ENCODE results near the gene TGFB2. TPM values are rescaled to one million over a fixed set of nuclear protein-coding genes. Genes with fewer than 3 reads are reported as not detected.

Gene TGFB2
- total RNA-seq, 1 experiment from 2014 or later = 37.6 TPM

DNA sequence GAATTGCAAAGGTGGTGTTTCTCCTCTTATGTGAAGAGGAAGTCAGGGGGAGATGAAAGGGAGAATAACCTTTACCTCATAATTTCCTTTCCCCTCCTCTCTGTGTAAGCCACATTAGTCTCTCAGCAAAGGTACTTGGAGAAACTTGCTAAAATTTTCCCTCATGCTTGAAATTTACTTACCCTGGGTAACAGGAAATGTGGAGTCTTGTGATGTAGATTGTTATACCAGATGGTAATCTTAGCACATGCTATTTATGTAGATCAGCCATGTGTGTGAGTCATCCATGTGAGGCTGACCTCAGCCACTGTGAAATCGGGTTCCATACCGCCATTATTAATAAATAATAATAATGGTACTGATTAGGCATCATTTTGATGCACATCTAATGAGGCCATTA lies 128.4 kb downstream of the TGFB2 start:
- no peak overlapping the region for H3K27ac Mint-ChIP-seq (ENCODE audit: unreplicated experiment)
- no peak for TF ChIP-seq CTCF (IDR thresholded peaks at IDR 0.05; ENCODE audit: unreplicated experiment)
- H3K4me3 Mint-ChIP-seq (ENCODE audit: low read depth, unreplicated experiment) = no peak overlapping the region
- no peaks in the 10 kb centered on the region for H3K36me3 Mint-ChIP-seq (ENCODE audit: insufficient read depth, unreplicated experiment)
- H3K27me3 Mint-ChIP-seq (ENCODE audit: unreplicated experiment) = no peaks in the 10 kb centered on the region
- peaks cover 35% of the 10 kb centered on the region for H3K4me1 Mint-ChIP-seq (ENCODE audit: low read depth, unreplicated experiment)
- CTCF ChIA-PET = no interaction called here
- no peak for DNase-seq
- intact Hi-C loops (cut with micrococcal nuclease; ENCODE audit: unreplicated experiment) = no loop called here
- peaks cover 5% of the 10 kb centered on the region for H3K9me3 Mint-ChIP-seq (ENCODE audit: low read depth, unreplicated experiment)
- no TSS peak for BruUV-seq (replicated peaks)

DNA sequence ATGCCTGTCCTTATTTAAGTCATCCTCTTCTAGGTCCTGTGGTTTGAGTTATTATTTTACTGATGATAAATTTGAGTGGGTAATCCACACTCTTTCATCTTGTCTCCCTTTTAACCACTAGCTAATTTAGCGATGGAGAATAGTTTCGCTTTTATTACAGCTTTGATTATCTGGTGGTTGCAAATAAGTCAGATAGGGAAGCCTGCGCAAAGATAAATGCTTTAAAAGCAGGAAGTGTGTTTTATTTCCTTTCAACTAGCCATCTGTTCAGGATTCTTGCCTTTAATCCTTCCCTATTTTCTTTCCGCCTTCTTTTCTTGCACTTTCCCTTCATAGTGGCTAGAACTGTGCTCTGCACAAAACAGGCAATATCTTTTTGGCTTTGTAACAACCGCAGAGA lies 129.0 kb downstream of the TGFB2 start:
- Mint-ChIP-seq H3K36me3 (ENCODE audit: insufficient read depth, unreplicated experiment) (no peaks in the 10 kb centered on the region), H3K27ac (ENCODE audit: unreplicated experiment) (peak overlapping the region; percentile 84), H3K9me3 (ENCODE audit: low read depth, unreplicated experiment) (peaks cover 5% of the 10 kb centered on the region), H3K4me1 (ENCODE audit: low read depth, unreplicated experiment) (peaks cover 41% of the 10 kb centered on the region), H3K27me3 (ENCODE audit: unreplicated experiment) (no peaks in the 10 kb centered on the region), H3K4me3 (ENCODE audit: low read depth, unreplicated experiment) (no peak overlapping the region)
- CTCF ChIA-PET = no interaction called here
- intact Hi-C loops (cut with micrococcal nuclease; ENCODE audit: unreplicated experiment) = no loop called here
- no peak for DNase-seq
- TF ChIP-seq CTCF (IDR thresholded peaks at IDR 0.05; ENCODE audit: unreplicated experiment) = no peak
- BruUV-seq (replicated peaks) = no TSS peak

DNA sequence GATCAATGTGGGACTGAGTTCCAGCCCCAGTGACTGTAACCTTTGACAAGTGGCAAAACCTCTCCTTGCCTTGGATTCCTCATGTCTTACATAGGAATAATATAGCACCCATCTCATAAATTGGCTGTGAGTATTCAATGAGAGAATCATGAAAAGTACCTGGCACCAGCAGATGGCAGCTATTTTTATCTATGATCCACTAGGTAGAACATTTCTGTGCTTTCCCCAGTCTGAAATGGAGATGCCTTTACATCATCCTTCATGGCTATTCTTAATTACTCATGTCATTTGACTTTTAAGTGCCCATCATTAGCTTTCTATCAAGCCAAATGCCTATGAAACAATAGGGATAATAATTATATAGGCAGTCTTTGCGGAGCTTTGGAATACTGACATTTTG lies 130.1 kb downstream of the TGFB2 start:
- BruUV-seq (replicated peaks) = no TSS peak
- intact Hi-C loops (cut with micrococcal nuclease; ENCODE audit: unreplicated experiment) = no loop called here
- CTCF ChIA-PET = no interaction called here
- no peak for DNase-seq
- H3K36me3 Mint-ChIP-seq (ENCODE audit: insufficient read depth, unreplicated experiment) = peaks cover 1% of the 10 kb centered on the region
- TF ChIP-seq CTCF (IDR thresholded peaks at IDR 0.05; ENCODE audit: unreplicated experiment) = no peak
- H3K4me1 Mint-ChIP-seq (ENCODE audit: low read depth, unreplicated experiment) = peaks cover 53% of the 10 kb centered on the region
- H3K27me3 Mint-ChIP-seq (ENCODE audit: unreplicated experiment) = no peaks in the 10 kb centered on the region
- no peak overlapping the region for H3K4me3 Mint-ChIP-seq (ENCODE audit: low read depth, unreplicated experiment)
- H3K9me3 Mint-ChIP-seq (ENCODE audit: low read depth, unreplicated experiment) = peaks cover 5% of the 10 kb centered on the region
- peak overlapping the region; percentile 13 for H3K27ac Mint-ChIP-seq (ENCODE audit: unreplicated experiment)

DNA sequence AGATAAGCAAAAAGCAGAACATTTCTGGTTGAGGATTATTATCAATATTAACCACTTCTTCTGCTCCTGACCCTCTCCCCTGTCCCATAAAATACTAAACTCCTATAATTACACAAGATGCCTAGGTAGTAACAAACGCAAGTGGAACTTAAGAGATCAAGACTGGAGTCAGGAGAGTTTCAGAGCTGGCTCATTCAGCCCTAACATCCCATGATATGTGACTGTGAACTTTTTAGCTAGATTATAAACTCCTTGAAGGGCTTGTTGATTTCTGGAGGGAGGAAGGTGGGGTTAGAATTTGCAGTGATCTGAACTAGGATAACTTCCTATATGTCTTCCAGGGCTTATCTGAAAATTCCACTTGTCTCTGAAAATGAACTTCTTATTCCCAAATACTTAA lies 130.6 kb downstream of the TGFB2 start:
- peaks cover 6% of the 10 kb centered on the region for H3K36me3 Mint-ChIP-seq (ENCODE audit: insufficient read depth, unreplicated experiment)
- peak overlapping the region; percentile 13 for H3K27ac Mint-ChIP-seq (ENCODE audit: unreplicated experiment)
- CTCF ChIA-PET = no interaction called here
- no peaks in the 10 kb centered on the region for H3K27me3 Mint-ChIP-seq (ENCODE audit: unreplicated experiment)
- H3K4me1 Mint-ChIP-seq (ENCODE audit: low read depth, unreplicated experiment) = peaks cover 57% of the 10 kb centered on the region
- intact Hi-C loops (cut with micrococcal nuclease; ENCODE audit: unreplicated experiment) = no loop called here
- DNase-seq = no peak
- no TSS peak for BruUV-seq (replicated peaks)
- H3K9me3 Mint-ChIP-seq (ENCODE audit: low read depth, unreplicated experiment) = peaks cover 5% of the 10 kb centered on the region
- no peak overlapping the region for H3K4me3 Mint-ChIP-seq (ENCODE audit: low read depth, unreplicated experiment)
- no peak for TF ChIP-seq CTCF (IDR thresholded peaks at IDR 0.05; ENCODE audit: unreplicated experiment)
